GM18519 (cell line): ENCODE results near the gene TMEM126B.

Source experiments
- ATAC-seq: cut with Tn5 transposase; IDR thresholded peaks from one replicate; pipeline ENCODE4 v1.9.1; 2021; ENCODE audit warnings: mild to moderate bottlenecking, moderate library complexity; ENCODE audit not compliant: unreplicated experiment, low FRiP score

Gene TMEM126B

DNA sequence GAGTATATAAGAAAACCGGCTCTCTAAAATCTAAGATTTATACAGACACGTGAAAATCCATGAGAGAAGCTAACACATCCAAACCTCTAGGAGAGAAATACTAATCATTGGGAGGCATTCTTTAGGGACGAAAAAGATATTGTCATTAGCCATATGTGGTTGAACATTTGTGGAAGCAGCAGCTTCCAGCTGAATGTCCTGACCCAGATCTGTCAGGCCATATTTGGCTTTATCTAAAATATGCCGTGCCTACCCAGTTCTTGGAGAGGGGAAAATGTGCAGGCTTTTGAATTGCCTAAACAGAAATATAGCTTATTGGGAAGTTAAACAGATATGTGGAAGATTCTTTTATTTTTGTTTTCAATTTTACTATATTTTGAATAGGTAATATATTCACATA is 51.2 kb downstream of the TMEM126B start:
- no peak for ATAC-seq

DNA sequence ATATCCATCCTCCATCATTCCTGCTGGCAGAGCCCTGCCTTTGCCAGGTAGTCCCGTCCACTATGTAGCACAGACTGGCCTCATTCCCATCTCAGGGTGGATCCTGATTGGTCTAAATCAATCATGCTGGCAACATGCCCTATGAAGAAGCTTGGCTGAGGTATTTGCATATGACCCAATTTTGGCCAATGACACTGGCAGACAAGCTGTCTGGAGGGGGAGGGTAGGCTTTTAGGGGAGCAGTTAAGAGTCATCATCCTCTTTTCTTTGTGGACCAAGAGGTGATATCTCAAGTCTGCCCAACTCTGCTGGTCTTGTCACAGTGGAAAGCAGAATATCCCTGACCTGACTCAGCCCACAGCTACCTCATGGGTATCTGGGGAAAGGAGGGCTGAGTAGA is 52.5 kb downstream of the TMEM126B start:
- ATAC-seq: no peak

DNA sequence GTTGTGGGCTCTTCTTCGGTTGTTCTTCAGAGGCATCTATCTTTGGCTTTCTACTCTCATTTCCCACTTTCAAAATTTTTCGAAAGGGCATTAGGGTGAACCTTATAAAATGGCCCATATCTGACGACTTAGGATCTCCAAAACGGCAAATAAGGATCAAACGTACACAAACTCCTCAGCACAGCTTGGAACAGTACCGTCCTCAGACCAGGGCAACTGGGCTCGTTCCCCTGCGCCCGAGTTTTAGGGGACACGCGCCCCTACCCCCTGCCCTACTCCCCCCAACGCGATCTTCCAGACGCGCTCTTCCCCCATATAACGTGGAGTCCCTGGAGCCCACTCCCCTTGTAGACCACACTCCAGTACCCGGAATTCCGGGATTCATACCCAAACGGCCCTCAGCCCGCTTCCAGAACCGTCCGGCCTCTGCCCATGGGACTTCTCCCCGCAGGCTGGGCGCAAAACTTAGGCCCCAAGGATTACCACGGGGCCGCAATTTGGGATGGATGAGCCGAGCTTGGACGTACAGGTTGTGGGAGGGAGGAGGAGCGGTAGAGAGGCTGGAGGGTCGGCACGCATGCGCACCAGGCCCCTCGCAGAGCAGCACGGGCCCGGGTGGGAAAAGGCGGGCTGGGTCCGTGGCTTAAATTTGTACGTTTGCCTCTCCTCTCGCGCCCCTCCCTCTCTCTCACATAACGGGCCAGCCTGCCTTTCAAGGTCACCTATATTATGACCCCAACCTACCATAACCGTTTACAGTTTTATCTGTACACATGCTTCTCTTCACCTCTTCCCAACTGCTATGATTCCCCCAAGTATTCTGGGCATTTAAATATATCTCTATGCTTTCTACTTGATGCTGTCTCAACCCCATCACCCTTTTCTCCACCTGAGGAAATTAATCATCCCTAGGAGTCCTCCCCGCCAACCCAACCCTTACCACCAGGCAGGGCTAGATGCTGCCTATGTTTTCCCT is 54.2 kb downstream of the TMEM126B start:
- ATAC-seq: peak; percentile 65

DNA sequence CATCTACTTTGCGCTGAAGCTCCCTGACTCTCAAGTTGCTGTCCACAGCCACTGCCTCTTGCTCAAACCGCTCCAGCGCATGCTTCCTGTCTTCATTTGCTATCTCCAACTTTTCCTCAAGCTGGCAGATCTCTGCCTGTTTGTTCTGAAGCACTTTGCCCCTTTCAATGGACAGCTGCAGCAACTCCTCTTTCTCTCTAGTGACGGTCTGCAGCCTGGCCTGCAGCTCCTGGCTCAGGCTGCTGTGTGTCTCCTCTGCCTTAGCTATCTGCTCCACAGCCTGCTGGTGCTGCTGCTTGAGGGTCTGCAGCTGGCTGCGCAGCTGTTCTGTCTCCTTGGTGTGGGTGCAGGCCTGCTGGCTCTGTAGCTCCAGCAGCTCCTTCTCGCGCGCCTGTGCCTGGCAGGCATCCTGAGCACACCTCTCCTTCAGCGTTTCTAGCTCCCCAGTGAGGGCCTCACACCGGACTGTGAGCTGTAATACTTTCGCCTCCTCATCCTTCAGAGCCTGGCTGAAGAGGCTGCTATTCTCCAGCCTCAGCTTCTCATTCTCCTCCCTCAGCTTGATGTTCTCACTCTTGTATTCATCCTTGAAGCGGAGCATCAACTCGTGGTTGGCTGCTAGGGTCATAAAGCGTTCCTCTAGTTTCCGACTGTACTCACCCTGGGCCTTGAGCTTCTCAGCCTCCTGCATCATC is 56.9 kb downstream of the TMEM126B start:
- no peak for ATAC-seq

DNA sequence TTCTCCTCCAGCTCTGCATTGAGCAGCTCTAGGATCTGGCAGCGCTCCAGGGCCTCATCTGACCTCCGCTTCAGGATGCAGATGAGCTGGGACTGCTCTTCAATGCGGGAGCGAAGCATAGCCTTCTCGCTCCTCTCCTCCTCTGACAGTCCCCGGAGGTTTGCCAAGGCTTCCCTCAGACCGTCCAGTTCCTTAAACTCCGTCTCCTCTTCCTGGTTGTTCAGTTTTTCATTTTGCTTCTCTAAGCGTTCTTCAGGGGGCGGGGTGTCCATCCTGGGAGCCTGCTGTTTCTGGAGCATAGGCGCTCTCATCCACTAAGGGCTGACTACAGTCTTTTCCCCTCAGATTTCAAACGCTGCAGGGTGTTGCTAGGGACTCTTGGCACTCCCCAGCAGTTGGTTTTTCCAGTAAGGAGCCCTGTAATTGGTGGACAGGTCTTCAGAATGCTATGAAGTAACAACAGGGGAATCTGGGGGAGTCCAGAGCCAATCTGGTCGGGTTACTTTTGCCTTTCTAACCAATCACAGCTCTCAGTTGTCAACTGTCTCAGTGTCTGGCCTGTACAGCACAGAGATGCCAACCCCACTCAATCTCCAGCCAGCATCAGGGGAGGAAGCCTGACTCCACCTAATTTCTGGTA is 57.5 kb downstream of the TMEM126B start, which contains the start of gene CCDC89:
TSS of gene CCDC89 (minus strand) at position 376 of the 640 bp plus-strand sequence. CDS start at position 311, 65 bp downstream.
- ATAC-seq: no peak
